HK-2 (cell line): ENCODE data around the gene CASQ1.
A peak's percentile ranks its signal among the peaks of the same experiment; 100 is the strongest.

Source experiments
- DNase-seq: peaks from one replicate; pipeline ENCODE4 v3.0.0-alpha.2; 2018; ENCODE audit not compliant: unreplicated experiment

CASQ1 gene

DNA sequence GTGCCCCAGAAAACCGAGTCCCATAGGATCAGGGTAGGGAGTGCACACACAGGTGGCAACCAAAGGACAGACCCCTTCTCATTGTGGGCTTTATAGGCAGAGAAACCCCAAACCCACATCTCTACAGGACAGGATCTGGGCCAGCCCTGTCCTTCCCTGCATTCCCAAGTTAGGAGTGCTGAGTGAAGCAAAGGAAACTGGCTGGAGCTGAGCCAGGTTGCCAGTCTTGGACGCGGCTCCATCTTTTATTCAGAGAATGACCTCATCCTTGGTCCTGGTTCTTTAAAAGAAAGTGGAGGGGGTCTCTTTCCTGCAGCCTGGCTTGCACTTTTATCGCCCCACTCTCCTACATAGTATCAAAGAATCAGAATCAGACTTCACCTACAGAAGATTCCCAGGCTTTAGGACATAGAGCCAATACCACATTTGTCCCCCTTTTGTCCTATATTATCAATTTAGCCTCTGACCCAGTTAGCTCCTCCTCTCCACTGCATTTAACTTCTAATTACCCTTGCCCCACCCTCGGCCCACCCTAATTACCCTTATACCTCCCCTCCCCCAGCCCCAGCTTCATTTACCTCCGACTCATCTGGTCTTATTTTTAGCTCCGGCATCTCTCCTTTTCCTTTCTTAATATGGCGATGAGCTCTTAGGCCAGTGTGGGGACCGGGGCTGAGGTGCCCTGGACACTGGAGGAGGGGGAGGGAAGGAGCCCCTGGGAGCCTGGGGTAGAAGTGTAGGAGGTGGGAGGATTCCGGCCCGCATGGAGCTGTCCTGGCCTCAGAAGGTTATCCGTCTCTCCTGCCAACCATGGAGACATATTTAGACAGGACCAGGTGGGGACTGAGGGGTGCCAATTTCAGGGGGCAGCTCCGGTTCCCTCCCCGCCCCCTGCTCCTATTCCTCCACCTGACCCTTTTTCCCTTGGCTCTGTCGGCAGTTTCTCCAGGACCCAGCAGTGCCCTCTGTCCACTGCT, at the start of gene CASQ1:
CASQ1 (plus strand) TSS at position 927 of the 977 bp plus-strand sequence. CDS start 177 bp downstream, outside the sequence.
- no peak for DNase-seq

DNA sequence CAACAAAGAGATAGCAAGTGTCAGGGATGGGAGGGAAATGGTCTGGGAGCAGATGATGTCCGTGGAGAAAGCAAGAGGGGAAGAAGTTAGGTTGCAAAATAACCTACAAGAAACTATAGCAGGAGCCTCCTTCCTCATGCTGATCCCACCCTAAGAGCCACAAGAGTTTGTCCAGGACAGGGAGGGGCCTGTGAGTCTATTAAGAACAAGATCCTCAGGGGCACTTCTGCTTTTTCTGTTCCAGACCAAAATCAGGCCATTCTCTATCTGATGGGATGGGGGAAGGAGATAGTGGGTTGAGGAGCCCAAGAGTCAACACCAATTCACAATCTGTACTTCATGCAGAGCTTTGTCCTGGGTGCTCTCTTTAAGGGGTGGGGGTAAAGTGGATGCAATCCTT, 46.7 kb upstream of the CASQ1 start:
- DNase-seq: no peak

DNA sequence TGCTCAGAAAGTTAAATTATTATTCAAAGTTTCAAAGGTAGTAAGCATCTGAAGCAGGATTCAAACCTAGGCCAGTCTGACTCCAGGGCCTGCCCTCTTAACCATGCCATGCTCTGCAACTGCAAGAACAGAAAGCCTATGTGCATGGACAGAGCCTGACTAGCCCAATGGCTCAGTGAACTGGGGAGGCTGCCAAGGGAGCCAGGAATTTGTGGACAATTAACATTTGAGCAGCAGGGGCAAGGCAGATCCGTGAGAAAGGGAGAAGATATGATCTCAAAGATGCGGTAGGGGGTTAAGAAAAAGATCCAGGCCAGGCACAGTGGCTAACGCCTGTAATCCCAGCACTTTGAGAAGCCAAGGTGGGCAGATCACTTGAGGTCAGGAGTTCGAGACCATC, 45.5 kb upstream of the CASQ1 start:
- no peak for DNase-seq

GRCh38 chr1:160146107-160146506, 44.3 kb upstream of the CASQ1 start:
- no peak for DNase-seq

GRCh38 chr1:160148121-160148520, 42.3 kb upstream of the CASQ1 start:
- DNase-seq: no peak

- no peak for DNase-seq
Measured at GRCh38 chr1:160149233-160149632, 41.1 kb upstream of the CASQ1 start.

- DNase-seq: no peak
Measured at GRCh38 chr1:160149716-160150115, 40.7 kb upstream of the CASQ1 start.

GRCh38 chr1:160151303-160151702, 39.1 kb upstream of the CASQ1 start, which contains the start of gene ATP1A4:
Gene ATP1A4 (plus strand): TSS chr1:160151603. CDS start chr1:160152041, 438 bp downstream.
- no peak for DNase-seq

DNA sequence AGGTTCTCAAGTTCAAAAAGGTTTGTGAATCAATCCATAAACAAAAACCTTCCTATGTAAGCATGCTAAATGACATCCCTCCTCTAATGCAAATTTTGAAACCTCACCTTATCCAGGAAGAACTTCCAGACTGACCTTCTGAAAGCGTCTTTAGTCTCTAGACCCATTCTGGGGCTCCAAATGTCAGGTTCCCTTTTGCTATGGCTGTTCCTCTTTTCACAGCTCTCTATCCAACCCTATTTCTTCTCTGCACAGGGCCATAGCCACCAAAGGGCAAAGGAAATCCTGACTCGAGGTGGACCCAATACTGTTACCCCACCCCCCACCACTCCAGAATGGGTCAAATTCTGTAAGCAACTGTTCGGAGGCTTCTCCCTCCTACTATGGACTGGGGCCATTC, 35.6 kb upstream of the CASQ1 start:
- DNase-seq: no peak

DNA sequence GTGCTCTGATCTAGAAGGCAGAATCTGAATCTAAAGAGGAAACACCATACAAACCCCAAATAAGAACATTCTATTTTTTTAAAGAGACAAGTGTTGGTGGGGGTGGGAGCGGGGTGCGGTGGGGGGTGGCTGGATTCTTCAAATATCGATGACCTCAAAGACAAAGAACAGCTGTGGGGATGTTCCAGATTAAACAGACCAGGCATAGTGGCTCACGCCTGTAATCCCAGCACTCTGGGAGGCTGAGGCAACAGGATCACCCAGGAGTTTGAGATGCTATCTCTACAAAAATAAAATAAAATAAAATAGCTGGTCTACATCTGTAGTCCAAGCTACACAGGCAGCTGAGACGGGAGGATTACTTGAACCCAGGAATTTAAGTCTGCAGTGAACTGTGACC, 34.0 kb upstream of the CASQ1 start:
- DNase-seq: no peak

DNA sequence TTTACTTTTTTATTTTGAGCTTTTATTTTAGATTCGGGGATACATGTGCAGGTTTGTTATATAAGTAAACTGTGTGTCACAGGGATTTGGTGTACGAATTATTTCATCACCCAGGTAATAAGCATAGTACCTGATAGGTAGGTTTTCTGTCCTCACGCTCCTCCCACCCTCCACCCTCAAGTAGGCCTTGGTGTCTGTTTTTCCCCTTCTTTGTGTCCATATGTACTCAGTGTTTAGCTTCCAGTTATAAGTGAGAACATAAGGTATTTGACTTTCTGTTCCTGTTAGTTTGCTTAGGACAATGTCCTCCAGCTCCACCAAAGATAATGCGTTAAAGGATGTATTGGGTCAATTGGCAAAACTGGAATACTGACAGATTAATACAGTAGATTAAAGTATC, 33.2 kb upstream of the CASQ1 start:
- DNase-seq: no peak

GRCh38 chr1:160158031-160158430, 32.3 kb upstream of the CASQ1 start:
- no peak for DNase-seq

- no peak for DNase-seq
Measured at GRCh38 chr1:160158534-160158933, 31.8 kb upstream of the CASQ1 start.

- no peak for DNase-seq
Measured at GRCh38 chr1:160159846-160160245, 30.5 kb upstream of the CASQ1 start.

DNA sequence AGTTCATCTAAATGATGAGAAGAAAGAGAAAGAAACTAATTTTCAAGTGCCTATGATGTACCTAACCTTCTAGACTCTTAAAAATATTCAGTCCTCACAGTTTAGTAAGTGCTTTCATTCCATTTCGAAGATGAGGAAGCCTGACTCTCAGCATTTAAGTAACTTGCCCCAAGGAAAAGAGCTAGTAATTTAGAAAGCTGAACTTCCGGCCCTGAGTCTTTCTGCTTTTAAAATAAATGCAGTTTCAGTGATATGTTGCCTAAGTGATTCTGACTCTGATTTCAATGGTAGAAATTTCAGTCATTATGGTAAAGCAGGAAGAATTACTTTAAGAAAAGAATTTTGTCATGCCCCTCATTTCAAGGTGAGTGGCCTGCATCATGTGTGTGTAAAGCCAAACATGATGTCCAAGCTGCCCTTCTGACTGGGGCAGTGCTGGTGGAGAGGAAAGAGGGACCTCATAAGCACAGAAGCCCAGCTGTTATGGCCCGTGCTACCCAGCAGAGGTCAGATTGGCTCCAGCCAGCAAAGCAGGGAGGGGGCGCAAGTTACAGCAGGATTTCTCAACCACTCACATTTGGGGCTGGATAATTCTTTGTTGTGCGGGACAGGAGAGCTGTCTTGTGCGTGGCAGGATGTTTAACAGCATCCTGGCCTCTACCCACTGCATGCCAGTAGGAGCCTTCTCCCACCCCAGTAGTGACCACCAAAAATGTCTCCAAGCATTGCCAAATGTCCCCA, 28.2 kb upstream of the CASQ1 start:
- DNase-seq: no peak

DNA sequence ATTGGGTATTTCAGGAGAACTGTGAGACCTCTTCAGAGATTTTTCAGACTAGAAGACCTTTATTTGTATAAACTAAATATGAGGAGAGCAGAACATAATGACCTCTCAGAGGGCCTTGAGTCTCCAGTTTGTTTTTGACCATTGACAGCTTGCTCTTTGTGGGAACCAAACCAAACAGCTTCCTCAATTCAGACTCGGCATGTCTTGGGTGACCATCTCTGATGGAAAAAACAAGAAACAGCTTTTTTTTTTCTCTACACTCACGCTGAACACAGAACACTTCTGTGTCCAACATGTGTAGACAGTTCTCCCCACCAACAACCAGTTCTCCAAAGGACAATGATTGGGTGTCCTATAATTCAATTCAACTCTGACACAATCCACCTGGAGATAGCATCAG, 27.4 kb upstream of the CASQ1 start:
- no peak for DNase-seq

GRCh38 chr1:160163615-160164014, 26.8 kb upstream of the CASQ1 start:
- DNase-seq: peak; percentile 23

- no peak for DNase-seq
Measured at GRCh38 chr1:160164121-160164520, 26.3 kb upstream of the CASQ1 start.

- no peak for DNase-seq
Measured at GRCh38 chr1:160166166-160166868, 24.1 kb upstream of the CASQ1 start.

DNA sequence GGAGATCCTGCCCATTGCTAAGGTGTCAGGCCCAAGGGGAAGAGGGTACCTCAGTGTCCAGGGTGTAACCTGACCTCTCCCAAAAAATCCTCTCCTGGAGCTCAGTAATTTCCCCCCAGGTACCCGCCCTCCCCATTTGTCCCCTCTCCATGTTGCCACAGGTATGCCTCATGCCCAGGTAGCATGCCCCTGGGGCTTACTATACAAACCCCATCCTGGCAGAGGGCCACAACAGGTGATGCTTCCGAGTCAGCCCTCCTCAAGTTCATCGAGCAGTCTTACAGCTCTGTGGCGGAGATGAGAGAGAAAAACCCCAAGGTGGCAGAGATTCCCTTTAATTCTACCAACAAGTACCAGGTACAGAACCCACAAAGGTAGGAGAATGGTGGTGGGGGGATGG, 23.3 kb upstream of the CASQ1 start:
- no peak for DNase-seq

- no peak for DNase-seq
Measured at GRCh38 chr1:160167580-160167979, 22.8 kb upstream of the CASQ1 start.

DNA sequence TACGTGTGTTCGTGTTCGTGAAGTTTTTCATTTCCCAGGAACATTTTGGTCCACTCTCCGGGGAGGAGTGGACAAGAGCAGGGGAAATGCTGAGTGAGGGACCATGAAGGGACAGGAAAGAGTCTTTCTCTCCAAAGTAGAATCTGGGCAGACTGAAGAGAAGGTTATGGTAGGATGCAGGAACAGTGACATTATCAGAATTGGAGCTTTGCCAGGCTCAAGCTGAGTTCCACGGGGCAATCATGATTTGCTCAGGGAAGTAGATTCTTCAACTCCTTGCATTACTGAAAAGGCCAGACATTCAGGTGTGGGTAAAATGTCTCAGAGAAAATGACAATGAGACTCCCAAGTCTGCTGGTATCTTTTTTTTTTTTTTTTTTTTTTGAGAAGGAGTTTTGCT, 22.4 kb upstream of the CASQ1 start:
- no peak for DNase-seq
